Activated CD8-positive, alpha-beta T cell treated with anti-CD3 and anti-CD28 coated beads for 36 hours (primary cell): ENCODE results near the gene LRRC4C. TPM values are rescaled to one million over a fixed set of nuclear protein-coding genes. Genes with fewer than 3 reads are reported as not detected.

ENCODE experiments used
- ATAC-seq: fragments of 200-7000 bp; cut with Tn5 transposase; one replicate; pipeline ENCODE4 v1.10.0; 2021; ENCODE audit warnings: mild to moderate bottlenecking, moderate library complexity
- CTCF ChIA-PET: fragments of 350-600 bp; sonication (Branson Sonifier 250); formaldehyde crosslinking; loops from one replicate; lab custom pipeline; 2021; ENCODE audit warnings: antibody characterized with exemption; lab: Charles Lee
- POLR2A ChIA-PET: fragments of 350-600 bp; sonication (Branson Sonifier 250); formaldehyde crosslinking; loops from one replicate; lab custom pipeline; 2021; ENCODE audit warnings: antibody characterized with exemption; lab: Charles Lee
- DNase-seq: peaks from one replicate; pipeline ENCODE4 v3.0.0-alpha.2; 2020
- H3K27ac Mint-ChIP-seq: one replicate; pipeline ENCODE4 v1.8.0; 2021; ENCODE audit warnings: mild to moderate bottlenecking, mixed read lengths
- H3K27me3 Mint-ChIP-seq: one replicate; pipeline ENCODE4 v1.8.0; 2021; ENCODE audit warnings: mixed read lengths
- H3K36me3 Mint-ChIP-seq: one replicate; pipeline ENCODE4 v1.8.0; 2021; ENCODE audit warnings: low read depth, mixed read lengths
- H3K4me1 Mint-ChIP-seq: one replicate; pipeline ENCODE4 v1.8.0; 2021; ENCODE audit warnings: low read depth, mixed read lengths
- H3K4me3 Mint-ChIP-seq: one replicate; pipeline ENCODE4 v1.8.0; 2021; ENCODE audit warnings: mild to moderate bottlenecking, moderate library complexity, mixed read lengths
- H3K9me3 Mint-ChIP-seq: one replicate; pipeline ENCODE4 v1.8.0; 2021; ENCODE audit warnings: mixed read lengths
- CTCF ChIP-seq: fragments of 200-600 bp; IDR thresholded peaks from one replicate; pipeline ENCODE4 v1.8.0; 2022; ENCODE audit warnings: antibody characterized with exemption, mild to moderate bottlenecking
- intact Hi-C: fragments of 100-400 bp; cut with micrococcal nuclease; formaldehyde crosslinking; loops from one replicate; pipeline ENCODE4 v1.10.0; 2022
- total RNA-seq, 2 experiments: library from RNA; stranded (reverse); gene quantifications; one replicate each; pipeline ENCODE4 v1.2.3, GENCODE V29; 2021

Gene LRRC4C
- total RNA-seq, 2 experiments from 2014 or later: not detected

- TF ChIP-seq CTCF: no peak
- no peaks in the 10 kb centered on the region for H3K4me1 Mint-ChIP-seq
- peaks cover 5% of the 10 kb centered on the region for H3K9me3 Mint-ChIP-seq
- intact Hi-C loops: no loop called here
- ChIA-PET POLR2A (no interaction called here), CTCF (no interaction called here)
- DNase-seq (no peak), ATAC-seq (no peak)
- no peak overlapping the region for H3K27ac Mint-ChIP-seq
- no peak overlapping the region for H3K4me3 Mint-ChIP-seq
- no peaks in the 10 kb centered on the region for H3K27me3 Mint-ChIP-seq
- H3K36me3 Mint-ChIP-seq: no peaks in the 10 kb centered on the region
Measured at GRCh38 chr11:40240284-40240683, 1219.2 kb downstream of the LRRC4C start.

- ATAC-seq: no peak
Measured at GRCh38 chr11:40236526-40236925, 1222.9 kb downstream of the LRRC4C start.

GRCh38 chr11:40235841-40236240, 1223.6 kb downstream of the LRRC4C start:
- DNase-seq: no peak
- peaks cover 7% of the 10 kb centered on the region for H3K9me3 Mint-ChIP-seq
- no peak for TF ChIP-seq CTCF
- no peaks in the 10 kb centered on the region for H3K4me1 Mint-ChIP-seq
- intact Hi-C loops: no loop called here
- no peak overlapping the region for H3K27ac Mint-ChIP-seq
- CTCF ChIA-PET: no interaction called here
- no peaks in the 10 kb centered on the region for H3K27me3 Mint-ChIP-seq
- no peak overlapping the region for H3K4me3 Mint-ChIP-seq
- POLR2A ChIA-PET: no interaction called here
- no peak for ATAC-seq
- no peaks in the 10 kb centered on the region for H3K36me3 Mint-ChIP-seq

More at GRCh38 chr11:40236526-40236925, 1222.9 kb downstream of the LRRC4C start:
- no peaks in the 10 kb centered on the region for H3K4me1 Mint-ChIP-seq
- H3K27me3 Mint-ChIP-seq: no peaks in the 10 kb centered on the region
- H3K36me3 Mint-ChIP-seq: no peaks in the 10 kb centered on the region
- no peak overlapping the region for H3K4me3 Mint-ChIP-seq
- H3K9me3 Mint-ChIP-seq: peaks cover 7% of the 10 kb centered on the region
- no peak for TF ChIP-seq CTCF
- ChIA-PET CTCF (no interaction called here), POLR2A (no interaction called here)
- DNase-seq: no peak
- intact Hi-C loops: no loop called here
- no peak overlapping the region for H3K27ac Mint-ChIP-seq

- POLR2A ChIA-PET: no interaction called here
- Mint-ChIP-seq H3K4me3 (no peak overlapping the region), H3K27me3 (no peaks in the 10 kb centered on the region), H3K36me3 (no peaks in the 10 kb centered on the region), H3K9me3 (peaks cover 7% of the 10 kb centered on the region), H3K4me1 (no peaks in the 10 kb centered on the region), H3K27ac (no peak overlapping the region)
- no peak for TF ChIP-seq CTCF
- intact Hi-C loops: no loop called here
- DNase-seq (no peak), ATAC-seq (no peak)
- CTCF ChIA-PET: no interaction called here
Measured at GRCh38 chr11:40230821-40231220, 1228.6 kb downstream of the LRRC4C start.

GRCh38 chr11:40228662-40229061, 1230.8 kb downstream of the LRRC4C start:
- H3K27ac Mint-ChIP-seq: no peak overlapping the region
- intact Hi-C loops: no loop called here
- DNase-seq (no peak), ATAC-seq (no peak)
- no peaks in the 10 kb centered on the region for H3K4me1 Mint-ChIP-seq
- CTCF ChIA-PET: no interaction called here
- H3K27me3 Mint-ChIP-seq: no peaks in the 10 kb centered on the region
- POLR2A ChIA-PET: no interaction called here
- H3K4me3 Mint-ChIP-seq: no peak overlapping the region
- no peak for TF ChIP-seq CTCF
- H3K9me3 Mint-ChIP-seq: peaks cover 7% of the 10 kb centered on the region
- no peaks in the 10 kb centered on the region for H3K36me3 Mint-ChIP-seq
